HG03342 (cell line): ENCODE measurements around the gene THAP3.

ENCODE experiments used
- ATAC-seq: cut with Tn5 transposase; IDR thresholded peaks from one replicate; pipeline ENCODE4 v1.9.1; 2021; ENCODE audit warnings: mild to moderate bottlenecking, moderate library complexity; ENCODE audit not compliant: unreplicated experiment

The THAP3 gene

GRCh38 chr1:6603915-6604558, 20.6 kb upstream of the THAP3 start:
- ATAC-seq: no peak

GRCh38 chr1:6612641-6613360, 11.9 kb upstream of the THAP3 start:
- peak; percentile 25 for ATAC-seq

GRCh38 chr1:6613361-6614018, 11.2 kb upstream of the THAP3 start, which contains the start of gene PHF13:
Gene PHF13, plus strand, starts transcription at chr1:6613731. Its CDS starts 336 bp downstream, at chr1:6614067.
- ATAC-seq: peak; percentile 89

- ATAC-seq: no peak
Observed at GRCh38 chr1:6614019-6614928, 10.4 kb upstream of the THAP3 start.

GRCh38 chr1:6614929-6615785, 9.5 kb upstream of the THAP3 start:
- ATAC-seq: no peak

GRCh38 chr1:6619045-6619444, 5.6 kb upstream of the THAP3 start:
- ATAC-seq: no peak

- no peak for ATAC-seq
Observed at GRCh38 chr1:6621429-6622391, 3.0 kb upstream of the THAP3 start.

GRCh38 chr1:6622396-6623152, 2.1 kb upstream of the THAP3 start:
- ATAC-seq: no peak

- no peak for ATAC-seq
Observed at GRCh38 chr1:6623269-6623965, 1.3 kb upstream of the THAP3 start.

GRCh38 chr1:6625584-6626149, 999 bp downstream of the THAP3 start:
- peak; percentile 25 for ATAC-seq

- no peak for ATAC-seq
Observed at GRCh38 chr1:6627031-6627430, 2.4 kb downstream of the THAP3 start.

GRCh38 chr1:6627841-6628545, 3.3 kb downstream of the THAP3 start:
- ATAC-seq: no peak

- ATAC-seq: no peak
Observed at GRCh38 chr1:6628971-6629479, 4.4 kb downstream of the THAP3 start.

- no peak for ATAC-seq
Observed at GRCh38 chr1:6630027-6630426, 5.4 kb downstream of the THAP3 start.

GRCh38 chr1:6631058-6631457, 6.4 kb downstream of the THAP3 start:
- ATAC-seq: no peak
